Psoas muscle (tissue), 8 donors: ENCODE results near the gene BCAS1. TPM values are rescaled to one million over a fixed set of nuclear protein-coding genes. Genes with fewer than 3 reads are reported as not detected.

ENCODE experiments used
- ATAC-seq, 4 donors: fragments of 200-7000 bp; cut with Tn5 transposase; one replicate each; pipeline ENCODE4 v1.9.1; 2020; ENCODE audit warnings: moderate library complexity in 3 of 4, mild to moderate bottlenecking in 2 of 4
- DNase-seq, 2 donors: peaks; one replicate each; pipeline ENCODE4 v3.0.0-alpha.2; 2020
- H3K27ac ChIP-seq: fragments of 200-600 bp; one replicate; pipeline ENCODE4 v1.8.0; 2022
- H3K27me3 ChIP-seq, 3 donors: fragments of 200-600 bp in 1 of 3; one replicate each; pipeline versions ENCODE4 v1.6.1 to v1.8.0; 2013 to 2022; ENCODE audit warnings: low read length in 2 of 3, mild to moderate bottlenecking in 2 of 3, moderate library complexity in 1 of 3; ENCODE audit not compliant: insufficient read depth in 3 of 3
- H3K36me3 ChIP-seq, 2 donors: fragments of 200-600 bp in 1 of 2; one replicate each; pipeline versions ENCODE4 v1.6.1 to v1.8.0; 2013 to 2022; ENCODE audit warnings: low read depth in 1 of 2, mild to moderate bottlenecking in 1 of 2, moderate library complexity in 1 of 2; ENCODE audit not compliant: insufficient read depth in 1 of 2
- H3K4me1 ChIP-seq: fragments of 200-600 bp; one replicate; pipeline ENCODE4 v1.8.0; 2022
- H3K4me3 ChIP-seq: fragments of 200-600 bp; one replicate; pipeline ENCODE4 v1.8.0; 2022; ENCODE audit warnings: mild to moderate bottlenecking
- H3K9me3 ChIP-seq: fragments of 200-600 bp; one replicate; pipeline ENCODE4 v1.8.0; 2022
- CTCF ChIP-seq: fragments of 200-600 bp; IDR thresholded peaks from one replicate; pipeline ENCODE4 v1.8.0; 2022; ENCODE audit warnings: antibody characterized with exemption
- WGBS, 3 donors: extraction: QIAGEN DNeasy Blood & Tissue Kit; methylation state at CpG; one replicate each; pipeline versions ENCODE4 v1.1.6 to v1.1.7; 2013; 5-methylcytosine and 5-hydroxymethylcytosine counted together
- intact Hi-C, 2 donors: fragments of 100-400 bp; cut with DNase I; formaldehyde crosslinking; loops; one replicate each; pipeline versions ENCODE4 v1.11.0 to v1.14.2; 2022
- polyA plus RNA-seq, 3 donors: library from polyadenylated mRNA; stranded (reverse); fragments of 200-250 nt; gene quantifications; one replicate each; pipeline ENCODE4 v1.2.3, GENCODE V29; 2013
- total RNA-seq, 4 donors: library from RNA; stranded (reverse); fragmentation: NEBNext Ultra II Directional in 2 of 4; extraction: Animal tissue kit (Norgen Biotek cat#: 25700) in 2 of 4; gene quantifications; one replicate each; pipeline versions ENCODE4 v1.2.1 to v1.2.4, GENCODE V29; 2021 to 2023
- donor health status: healthy with polysubstance abuse.
- donor health status: DM: no; HTN: no; CAD: no; lungs with moderate emphysema.
- donor health status: Bipolar disorder and iron deficiency.
- donor health status: healthy.
- donor health status: DM: yes; HTN: yes; CAD: no.
- donor health status: DM: no; HTN: no; CAD: no.
- donor health status: DM: no; HTN: no; CAD: no.
- donor health status: DM: yes; HTN: yes; CAD: no.

The BCAS1 gene
- total and polyA plus RNA-seq, 7 donors = 0.01 to 0.26 (median 0.16) TPM; not detected in 2

GRCh38 chr20:54023406-54023805 lies 47.0 kb downstream of the BCAS1 start:
- no peak for DNase-seq
- Histone ChIP-seq H3K9me3 (no peaks in the 10 kb centered on the region), H3K27me3 (peaks cover 0 to 6% (median 0%) of the 10 kb centered on the region in 3 donors), H3K36me3 (no peaks in the 10 kb centered on the region), H3K4me1 (no peaks in the 10 kb centered on the region), H3K27ac (no peak overlapping the region), H3K4me3 (no peak overlapping the region)
- intact Hi-C loops = no loop called here
- no peak for TF ChIP-seq CTCF
- WGBS, 3 donors = 88 to 91% (median 91%) methylated on average over 3 of the region's 3 CpGs
- no peak for ATAC-seq

GRCh38 chr20:54021446-54022235 lies 48.8 kb downstream of the BCAS1 start:
- ATAC-seq (no peak), DNase-seq (no peak)
- intact Hi-C loops = no loop called here
- Histone ChIP-seq H3K27ac (no peak overlapping the region), H3K9me3 (no peaks in the 10 kb centered on the region), H3K4me1 (no peaks in the 10 kb centered on the region), H3K4me3 (no peak overlapping the region), H3K36me3 (no peaks in the 10 kb centered on the region), H3K27me3 (no peaks in the 10 kb centered on the region)
- WGBS, 3 donors = 83 to 89% (median 85%) methylated on average over 7 of the region's 7 CpGs
- TF ChIP-seq CTCF = no peak

- DNase-seq (no peak), ATAC-seq (no peak)
- H3K36me3 ChIP-seq = no peaks in the 10 kb centered on the region
- TF ChIP-seq CTCF = no peak
- H3K4me3 ChIP-seq = no peak overlapping the region
- WGBS, 3 donors = 88 to 94% (median 93%) methylated on average over 3 of the region's 3 CpGs
- no peaks in the 10 kb centered on the region for H3K27me3 ChIP-seq
- H3K9me3 ChIP-seq = no peaks in the 10 kb centered on the region
- H3K4me1 ChIP-seq = no peaks in the 10 kb centered on the region
- no peak overlapping the region for H3K27ac ChIP-seq
- intact Hi-C loops = no loop called here
Observed at GRCh38 chr20:54020868-54021267, 49.5 kb downstream of the BCAS1 start.

GRCh38 chr20:54020348-54020747 lies 50.0 kb downstream of the BCAS1 start:
- DNase-seq = no peak
- Histone ChIP-seq H3K36me3 (no peaks in the 10 kb centered on the region), H3K27me3 (no peaks in the 10 kb centered on the region), H3K27ac (no peak overlapping the region), H3K9me3 (no peaks in the 10 kb centered on the region), H3K4me3 (no peak overlapping the region), H3K4me1 (no peaks in the 10 kb centered on the region)
- TF ChIP-seq CTCF = no peak
- WGBS, 3 donors = 84 to 89% (median 86%) methylated on average over 7 of the region's 7 CpGs
- no peak for ATAC-seq
- intact Hi-C loops = no loop called here

GRCh38 chr20:54019585-54019984 lies 50.8 kb downstream of the BCAS1 start:
- no peaks in the 10 kb centered on the region for H3K27me3 ChIP-seq
- DNase-seq (no peak), ATAC-seq (no peak)
- 82 to 87% (median 83%) methylated on average over 6 of the region's 6 CpGs for WGBS, 3 donors
- H3K27ac ChIP-seq = no peak overlapping the region
- TF ChIP-seq CTCF = no peak
- H3K9me3 ChIP-seq = no peaks in the 10 kb centered on the region
- intact Hi-C loops = no loop called here
- H3K4me1 ChIP-seq = no peaks in the 10 kb centered on the region
- H3K36me3 ChIP-seq = no peaks in the 10 kb centered on the region
- H3K4me3 ChIP-seq = no peak overlapping the region
